Ishikawa (cell line): ENCODE measurements around the gene BSX.

Experiments used
- CREB1 ChIP-seq: IDR thresholded peaks from 2 replicates; pipeline ENCODE4 v1.6.1; 2012; ENCODE audit warnings: low read depth
- NFIC ChIP-seq: IDR thresholded peaks from 2 replicates; pipeline ENCODE4 v1.6.1; 2012
- REST ChIP-seq: IDR thresholded peaks from 2 replicates; pipeline ENCODE4 v1.6.1; 2012; ENCODE audit warnings: low read depth, mild to moderate bottlenecking
- TAF1 ChIP-seq: IDR thresholded peaks from 2 replicates; pipeline ENCODE4 v1.6.1; 2012; ENCODE audit warnings: low read depth, mild to moderate bottlenecking
- ZBTB7A ChIP-seq: IDR thresholded peaks from 2 replicates; pipeline ENCODE4 v1.6.1; 2012; ENCODE audit warnings: low read depth

- TF ChIP-seq CREB1 (no peak), REST (no peak), NFIC (no peak), ZBTB7A (no peak), TAF1 (no peak)
Observed at GRCh38 chr11:122998727-122999366, 17.2 kb upstream of the BSX start.
